ACC112 (cell line): ENCODE data around the gene CCDC54.

Source experiments
- H2AFZ ChIP-seq: fragments of 200-600 bp; sonication (generic); one replicate; pipeline ENCODE4 v1.6.0; 2017; ENCODE audit warnings: antibody characterized with exemption, low read length; ENCODE audit not compliant: unreplicated experiment
- H3K27ac ChIP-seq: fragments of 200-600 bp; sonication (generic); 2 replicates; pipeline ENCODE4 v1.5.1; 2014; ENCODE audit warnings: low read depth, mild to moderate bottlenecking, antibody characterized with exemption, low read length, moderate library complexity
- H3K27me3 ChIP-seq: fragments of 200-600 bp; sonication (generic); 2 replicates; pipeline ENCODE4 v1.6.1; 2014; ENCODE audit warnings: mild to moderate bottlenecking, antibody characterized with exemption, low read length, moderate library complexity, mixed read lengths; ENCODE audit not compliant: insufficient read depth
- H3K36me3 ChIP-seq: fragments of 200-600 bp; sonication (generic); 2 replicates; pipeline ENCODE4 v1.6.1; 2016; ENCODE audit warnings: mild to moderate bottlenecking, antibody characterized with exemption, low read length, moderate library complexity, mixed read lengths; ENCODE audit not compliant: insufficient read depth
- H3K4me1 ChIP-seq: fragments of 200-600 bp; sonication (generic); one replicate; pipeline ENCODE4 v1.6.1; 2016; ENCODE audit warnings: low read length, mixed read lengths; ENCODE audit not compliant: insufficient read depth, unreplicated experiment, control insufficient read depth
- H3K4me3 ChIP-seq: fragments of 200-600 bp; sonication (generic); 2 replicates; pipeline ENCODE4 v1.5.1; 2014; ENCODE audit warnings: mild to moderate bottlenecking, low read depth, low read length
- H3K79me2 ChIP-seq: fragments of 200-600 bp; sonication (generic); one replicate; pipeline ENCODE4 v1.6.0; 2016; ENCODE audit warnings: low read length; ENCODE audit not compliant: control insufficient read depth, unreplicated experiment, insufficient read depth

CCDC54 gene

GRCh38 chr3:107387555-107387954, 10.3 kb downstream of the CCDC54 start:
- H3K36me3 ChIP-seq, result no peaks in the 10 kb centered on the region
- no peaks in the 10 kb centered on the region for H3K4me1 ChIP-seq
- no peak overlapping the region for H3K27ac ChIP-seq
- peaks cover 10% of the 10 kb centered on the region; the same call in 1 of the 2 replicates for H3K27me3 ChIP-seq
- H2AFZ ChIP-seq, result no peak overlapping the region
- H3K79me2 ChIP-seq, result no peaks in the 10 kb centered on the region
- no peak overlapping the region for H3K4me3 ChIP-seq

- H3K4me3 ChIP-seq, result no peak overlapping the region
- H2AFZ ChIP-seq, result no peak overlapping the region
- H3K36me3 ChIP-seq, result no peaks in the 10 kb centered on the region
- no peaks in the 10 kb centered on the region for H3K79me2 ChIP-seq
- no peak overlapping the region for H3K27ac ChIP-seq
- no peaks in the 10 kb centered on the region for H3K4me1 ChIP-seq
- no peaks in the 10 kb centered on the region for H3K27me3 ChIP-seq
Measured at GRCh38 chr3:107392549-107393165, 15.4 kb downstream of the CCDC54 start.

GRCh38 chr3:107394502-107394901, 17.3 kb downstream of the CCDC54 start:
- Histone ChIP-seq H3K4me3 (no peak overlapping the region), H2AFZ (no peak overlapping the region), H3K27me3 (no peaks in the 10 kb centered on the region), H3K4me1 (no peaks in the 10 kb centered on the region), H3K36me3 (no peaks in the 10 kb centered on the region), H3K27ac (no peak overlapping the region), H3K79me2 (no peaks in the 10 kb centered on the region)

GRCh38 chr3:107395066-107395465, 17.8 kb downstream of the CCDC54 start:
- H3K27ac ChIP-seq, result no peak overlapping the region
- no peaks in the 10 kb centered on the region for H3K27me3 ChIP-seq
- H3K4me3 ChIP-seq, result no peak overlapping the region
- H3K79me2 ChIP-seq, result no peaks in the 10 kb centered on the region
- H2AFZ ChIP-seq, result no peak overlapping the region
- no peaks in the 10 kb centered on the region for H3K36me3 ChIP-seq
- H3K4me1 ChIP-seq, result no peaks in the 10 kb centered on the region

- Histone ChIP-seq H3K4me1 (peaks cover 11% of the 10 kb centered on the region), H3K27me3 (no peaks in the 10 kb centered on the region), H3K27ac (no peak overlapping the region), H2AFZ (no peak overlapping the region), H3K79me2 (no peaks in the 10 kb centered on the region), H3K4me3 (no peak overlapping the region), H3K36me3 (no peaks in the 10 kb centered on the region)
Measured at GRCh38 chr3:107401301-107401700, 24.1 kb downstream of the CCDC54 start.

- no peak overlapping the region for H3K27ac ChIP-seq
- no peaks in the 10 kb centered on the region for H3K27me3 ChIP-seq
- H3K36me3 ChIP-seq, result no peaks in the 10 kb centered on the region
- no peaks in the 10 kb centered on the region for H3K79me2 ChIP-seq
- no peak overlapping the region for H2AFZ ChIP-seq
- H3K4me1 ChIP-seq, result peaks cover 11% of the 10 kb centered on the region
- no peak overlapping the region for H3K4me3 ChIP-seq
Measured at GRCh38 chr3:107402214-107402613, 25.0 kb downstream of the CCDC54 start.

- Histone ChIP-seq H3K4me1 (peaks cover 11% of the 10 kb centered on the region), H3K36me3 (no peaks in the 10 kb centered on the region), H3K79me2 (no peaks in the 10 kb centered on the region), H2AFZ (peak overlapping the region; percentile 11), H3K27ac (peak overlapping the region; percentile 40), H3K4me3 (no peak overlapping the region), H3K27me3 (no peaks in the 10 kb centered on the region)
Measured at GRCh38 chr3:107404727-107405469, 27.7 kb downstream of the CCDC54 start.

GRCh38 chr3:107407355-107407754, 30.1 kb downstream of the CCDC54 start:
- Histone ChIP-seq H2AFZ (no peak overlapping the region), H3K4me3 (no peak overlapping the region), H3K79me2 (no peaks in the 10 kb centered on the region), H3K27me3 (no peaks in the 10 kb centered on the region), H3K27ac (no peak overlapping the region), H3K4me1 (peaks cover 11% of the 10 kb centered on the region), H3K36me3 (no peaks in the 10 kb centered on the region)

GRCh38 chr3:107408513-107408912, 31.3 kb downstream of the CCDC54 start:
- Histone ChIP-seq H3K27me3 (no peaks in the 10 kb centered on the region), H3K36me3 (no peaks in the 10 kb centered on the region), H3K4me1 (peaks cover 11% of the 10 kb centered on the region), H3K79me2 (no peaks in the 10 kb centered on the region), H2AFZ (no peak overlapping the region), H3K27ac (no peak overlapping the region), H3K4me3 (no peak overlapping the region)

- H3K79me2 ChIP-seq, result no peaks in the 10 kb centered on the region
- H3K4me3 ChIP-seq, result no peak overlapping the region
- H3K27ac ChIP-seq, result no peak overlapping the region
- no peaks in the 10 kb centered on the region for H3K27me3 ChIP-seq
- peaks cover 9% of the 10 kb centered on the region for H3K4me1 ChIP-seq
- H3K36me3 ChIP-seq, result no peaks in the 10 kb centered on the region
- no peak overlapping the region for H2AFZ ChIP-seq
Measured at GRCh38 chr3:107409365-107409764, 32.1 kb downstream of the CCDC54 start.

- Histone ChIP-seq H3K27ac (no peak overlapping the region), H3K36me3 (no peaks in the 10 kb centered on the region), H3K27me3 (no peaks in the 10 kb centered on the region), H3K4me1 (no peaks in the 10 kb centered on the region), H3K79me2 (no peaks in the 10 kb centered on the region), H3K4me3 (no peak overlapping the region), H2AFZ (no peak overlapping the region)
Measured at GRCh38 chr3:107410606-107411005, 33.4 kb downstream of the CCDC54 start.
